IMR-90 (cell line): ENCODE results near the gene ZNF581. TPM values are rescaled to one million over a fixed set of nuclear protein-coding genes. Genes with fewer than 3 reads are reported as not detected.

Experiments
- ATAC-seq: fragments of 200-7000 bp; cut with Tn5 transposase; 2 replicates; pipeline ENCODE4 v1.9.1; 2020; ENCODE audit warnings: low read depth, mild to moderate bottlenecking, moderate library complexity
- BruUV-seq: library from RNA; stranded (reverse); fragments of 400-500 nt; replicated peaks from 2 replicates; lab custom pipeline; 2021; lab: Mats Ljungman, UMichigan
- CTCF ChIA-PET: fragments of 300-600 bp; formaldehyde crosslinking; extraction: SDS; loops from one replicate; lab custom pipeline; 2021; ENCODE audit warnings: antibody characterized with exemption; lab: Yijun Ruan, JAX
- POLR2A ChIA-PET: fragments of 300-600 bp; sonication (Branson Sonifier 250); formaldehyde crosslinking; loops from one replicate; lab custom pipeline; 2022; ENCODE audit warnings: antibody characterized with exemption; ENCODE audit not compliant: unreplicated experiment; lab: Charles Lee
- DNase-seq: peaks from one replicate; pipeline ENCODE4 v3.0.0; 2013
- H2AFZ ChIP-seq: replicated peaks from 2 replicates; pipeline ENCODE3; 2013; ENCODE audit warnings: low read length, mild to moderate bottlenecking; ENCODE audit not compliant: poor library complexity
- H2AK5ac ChIP-seq: 2 replicates; pipeline ENCODE4 v1.6.1; 2013; ENCODE audit warnings: low read depth, low read length, inconsistent platforms
- H2AK9ac ChIP-seq: replicated peaks from 2 replicates; pipeline ENCODE3; 2013; ENCODE audit warnings: mild to moderate bottlenecking, low read depth, low read length, moderate library complexity; ENCODE audit not compliant: poor library complexity
- H2BK120ac ChIP-seq: 2 replicates; pipeline ENCODE4 v1.6.1; 2013; ENCODE audit warnings: low read depth, low read length, inconsistent platforms
- H2BK15ac ChIP-seq: 3 replicates; pipeline ENCODE4 v1.6.1; 2013; ENCODE audit warnings: low read depth, low read length, inconsistent platforms
- H2BK20ac ChIP-seq: 2 replicates; pipeline ENCODE4 v1.6.1; 2013; ENCODE audit warnings: low read depth, mild to moderate bottlenecking, inconsistent platforms, low read length, moderate library complexity
- H2BK5ac ChIP-seq: 2 replicates; pipeline ENCODE4 v1.6.1; 2013; ENCODE audit warnings: mild to moderate bottlenecking, low read depth, low read length, inconsistent platforms; ENCODE audit not compliant: poor library complexity, severe bottlenecking
- H3K14ac ChIP-seq: replicated peaks from 2 replicates; pipeline ENCODE4 v1.6.1; 2013; ENCODE audit warnings: low read depth, low read length, inconsistent platforms
- H3K18ac ChIP-seq: 2 replicates; pipeline ENCODE4 v1.6.1; 2013; ENCODE audit warnings: low read depth, low read length, control low read depth
- H3K23ac ChIP-seq: 2 replicates; pipeline ENCODE4 v1.6.1; 2013; ENCODE audit warnings: low read depth, low read length, inconsistent platforms
- H3K27ac ChIP-seq: 2 replicates; pipeline ENCODE4 v1.5.1; 2013; ENCODE audit warnings: mild to moderate bottlenecking, control low read depth, low read length; ENCODE audit not compliant: insufficient read depth
- H3K27me3 ChIP-seq: 2 replicates; pipeline ENCODE4 v1.6.1; 2013; ENCODE audit warnings: low read length; ENCODE audit not compliant: control insufficient read depth, insufficient read depth
- H3K36me3 ChIP-seq: 2 replicates; pipeline ENCODE4 v1.6.1; 2013; ENCODE audit warnings: low read length, mixed read lengths; ENCODE audit not compliant: control insufficient read depth, insufficient read depth
- H3K4ac ChIP-seq: 2 replicates; pipeline ENCODE4 v1.6.1; 2013; ENCODE audit warnings: low read depth, low read length, inconsistent platforms
- H3K4me1 ChIP-seq: 2 replicates; pipeline ENCODE4 v1.6.1; 2013; ENCODE audit warnings: low read length, mixed read lengths; ENCODE audit not compliant: control insufficient read depth, insufficient read depth
- H3K4me2 ChIP-seq: 2 replicates; pipeline ENCODE4 v1.6.1; 2013; ENCODE audit warnings: low read depth, mild to moderate bottlenecking, control low read depth, low read length, moderate library complexity
- H3K4me3 ChIP-seq: 2 replicates; pipeline ENCODE4 v1.5.1; 2013; ENCODE audit warnings: low read depth, mild to moderate bottlenecking, control low read depth, low read length, moderate library complexity; ENCODE audit not compliant: insufficient read depth
- H3K56ac ChIP-seq: 2 replicates; pipeline ENCODE4 v1.6.1; 2013; ENCODE audit warnings: low read length, inconsistent platforms; ENCODE audit not compliant: insufficient read depth; ENCODE audit errors: extremely low read depth
- H3K79me1 ChIP-seq, 2 experiments: 2 replicates each; pipeline ENCODE4 v1.6.1; 2013; ENCODE audit warnings: low read length in 2 of 2, inconsistent platforms in 1 of 2, low read depth in 1 of 2
- H3K9ac ChIP-seq: 2 replicates; pipeline ENCODE4 v1.6.1; 2013; ENCODE audit warnings: low read depth, low read length, control low read depth
- H3K9me1 ChIP-seq: 2 replicates; pipeline ENCODE4 v1.6.1; 2013; ENCODE audit warnings: low read length, inconsistent platforms; ENCODE audit not compliant: insufficient read depth
- H3K9me3 ChIP-seq: 2 replicates; pipeline ENCODE4 v1.6.1; 2013; ENCODE audit warnings: low read length; ENCODE audit not compliant: control insufficient read depth, insufficient read depth
- H4K20me1 ChIP-seq: 2 replicates; pipeline ENCODE4 v1.6.1; 2013; ENCODE audit warnings: low read length, inconsistent platforms; ENCODE audit not compliant: insufficient read depth
- H4K5ac ChIP-seq: 2 replicates; pipeline ENCODE4 v1.6.1; 2013; ENCODE audit warnings: mild to moderate bottlenecking, low read depth, low read length, control low read depth
- H4K8ac ChIP-seq, 2 experiments: 2 replicates each; pipeline ENCODE4 v1.6.1; 2013; ENCODE audit warnings: low read depth in 2 of 2, low read length in 2 of 2, control low read depth in 1 of 2, inconsistent platforms in 1 of 2
- H4K91ac ChIP-seq: 2 replicates; pipeline ENCODE4 v1.6.1; 2013; ENCODE audit warnings: low read depth, low read length, inconsistent platforms; ENCODE audit not compliant: insufficient read depth
- BHLHE40 ChIP-seq: fragments of 150-350 bp; IDR thresholded peaks from 2 replicates; pipeline ENCODE4 v1.6.1; 2016; ENCODE audit warnings: mild to moderate bottlenecking, low read depth, low read length
- CEBPB ChIP-seq: IDR thresholded peaks from 2 replicates; pipeline ENCODE4 v1.6.1; 2012; ENCODE audit warnings: low read depth, low read length, improper control_type of control experiment
- CHD1 ChIP-seq: IDR thresholded peaks from 2 replicates; pipeline ENCODE4 v1.6.1; 2012; ENCODE audit warnings: low read depth, low read length, improper control_type of control experiment
- CTCF ChIP-seq: conservative IDR thresholded peaks from 2 replicates; pipeline ENCODE4 v1.5.1; 2012; ENCODE audit warnings: mild to moderate bottlenecking, low read depth, low read length, improper control_type of control experiment
- ELK1 ChIP-seq: fragments of 150-350 bp; IDR thresholded peaks from 2 replicates; pipeline ENCODE4 v1.6.1; 2016; ENCODE audit warnings: low read depth, mild to moderate bottlenecking, low read length, moderate library complexity, borderline replicate concordance
- FOS ChIP-seq: fragments of 150-350 bp; IDR thresholded peaks from 2 replicates; pipeline ENCODE4 v1.6.1; 2016; ENCODE audit warnings: low read depth, low read length
- MAFK ChIP-seq: IDR thresholded peaks from 2 replicates; pipeline ENCODE4 v1.6.1; 2012; ENCODE audit warnings: low read depth, low read length, improper control_type of control experiment
- MAZ ChIP-seq: IDR thresholded peaks from 2 replicates; pipeline ENCODE4 v1.6.1; 2012; ENCODE audit warnings: low read depth, mild to moderate bottlenecking, low read length, improper control_type of control experiment, moderate library complexity, borderline replicate concordance
- POLR2A ChIP-seq: IDR thresholded peaks from 2 replicates; pipeline ENCODE4 v1.6.1; 2012; ENCODE audit warnings: mild to moderate bottlenecking, low read depth, low read length
- RAD21 ChIP-seq: IDR thresholded peaks from 2 replicates; pipeline ENCODE4 v1.6.1; 2012; ENCODE audit warnings: low read length, improper control_type of control experiment
- SMC3 ChIP-seq: fragments of 150-350 bp; IDR thresholded peaks from 2 replicates; pipeline ENCODE4 v1.6.1; 2016; ENCODE audit warnings: low read depth, mild to moderate bottlenecking, antibody characterized with exemption, low read length, moderate library complexity
- USF2 ChIP-seq: fragments of 150-350 bp; IDR thresholded peaks from 2 replicates; pipeline ENCODE4 v1.6.1; 2017; ENCODE audit warnings: mild to moderate bottlenecking, antibody characterized with exemption, low read length, low read depth
- WGBS, 2 experiments: methylation state at CpG; one replicate each; pipeline versions ENCODE4 v1.1.5 to v1.1.7; 2013; ENCODE audit warnings: missing lambda C conversion rate in 2 of 2; ENCODE audit not compliant: insufficient read length in 1 of 2; ENCODE audit errors: extremely low coverage in 2 of 2; 5-methylcytosine and 5-hydroxymethylcytosine counted together
- dilution Hi-C: fragments of 300-500 bp; cut with HindIII; formaldehyde crosslinking; loops from one replicate; pipeline ENCODE4 v1.14.3; 2018; ENCODE audit warnings: low sequenced_read_pairs; ENCODE audit not compliant: unreplicated experiment
- in situ Hi-C: fragments of 300-500 bp; cut with MboI; formaldehyde crosslinking; loops from 3 replicates; pipeline ENCODE4 v1.14.3; 2019; ENCODE audit warnings: low sequenced_read_pairs, inconsistent platforms, mixed read lengths
- intact Hi-C: fragments of 100-400 bp; cut with micrococcal nuclease; formaldehyde crosslinking; loops from 2 replicates; pipeline ENCODE4 v1.10.0; 2022
- polyA plus RNA-seq, 3 experiments: library from polyadenylated mRNA; depleted of rRNA; stranded (reverse); fragments of >200 nt; gene quantifications; 2 replicates each; pipeline ENCODE4 v1.2.3, GENCODE V29; 2012; ENCODE audit warnings: low replicate concordance in 1 of 3
- total RNA-seq: library from RNA; depleted of rRNA; stranded (reverse); fragments of >200 nt; gene quantifications from 2 replicates; pipeline ENCODE4 v1.2.3, GENCODE V29; 2012

The ZNF581 gene
- total and polyA plus RNA-seq, 2 of the 4 experiments (the other 2 are of a cell fraction): 9.7 to 21.9 TPM

DNA sequence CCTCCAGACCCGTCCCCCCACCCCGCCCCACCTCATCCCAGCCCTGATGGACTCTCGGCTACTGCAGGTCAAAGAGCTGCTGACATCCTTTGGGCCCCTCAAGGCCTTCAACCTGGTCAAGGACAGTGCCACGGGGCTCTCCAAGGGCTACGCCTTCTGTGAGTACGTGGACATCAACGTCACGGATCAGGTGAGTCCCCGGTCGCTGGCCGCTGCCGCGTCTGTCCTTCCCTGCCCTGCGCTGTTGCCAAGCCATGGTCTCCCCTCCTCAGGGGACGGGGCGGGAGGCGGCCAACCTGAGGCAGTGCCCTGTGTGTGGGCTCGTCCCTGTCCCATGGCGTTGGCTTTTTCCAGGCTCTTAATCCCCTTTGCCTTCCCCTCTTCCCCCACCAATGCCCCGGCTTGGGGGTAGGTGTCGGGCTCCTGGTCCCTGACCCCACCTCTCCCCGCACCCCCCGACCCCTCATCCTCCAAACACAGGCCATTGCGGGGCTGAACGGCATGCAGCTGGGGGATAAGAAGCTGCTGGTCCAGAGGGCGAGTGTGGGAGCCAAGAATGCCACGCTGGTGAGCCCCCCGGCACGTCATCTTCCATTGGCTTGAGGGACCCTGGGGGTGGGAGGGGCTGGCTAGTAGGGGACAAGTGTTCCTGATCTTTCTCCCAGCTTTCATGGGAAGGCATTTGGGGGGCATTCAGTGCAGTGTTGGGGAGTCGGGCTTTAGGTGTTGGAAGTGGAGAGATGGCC lies 25.3 kb downstream of the ZNF581 start:
- peaks cover 85% of the 10 kb centered on the region for H4K20me1 ChIP-seq
- no peaks in the 10 kb centered on the region for H3K9me3 ChIP-seq
- peaks cover 64% of the 10 kb centered on the region for H3K36me3 ChIP-seq
- no peak overlapping the region for H3K4me2 ChIP-seq
- H4K91ac ChIP-seq: no peak overlapping the region
- H2BK20ac ChIP-seq: no peak overlapping the region
- H2BK120ac ChIP-seq: no peak overlapping the region
- H4K8ac ChIP-seq: no peak overlapping the region
- no peak overlapping the region for H3K4ac ChIP-seq
- H2BK5ac ChIP-seq: no peak overlapping the region
- DNase-seq (no peak), ATAC-seq (no peak)
- in situ Hi-C loops: loop anchor here (25.0 kb wide), 2 partner anchors 1206 to 1531 kb away; partner anchors contain the start of genes CDC42EP5, CNOT3 and LENG9
- dilution Hi-C loops: no loop called here
- no peak overlapping the region for H2BK15ac ChIP-seq
- no peaks in the 10 kb centered on the region for H3K4me1 ChIP-seq
- H2AFZ ChIP-seq: no peak overlapping the region
- no peak overlapping the region for H3K14ac ChIP-seq
- no peak overlapping the region for H3K4me3 ChIP-seq
- H2AK5ac ChIP-seq: no peak overlapping the region
- intact Hi-C loops: no loop called here
- H2AK9ac ChIP-seq: no peak overlapping the region
- no peak overlapping the region for H3K27ac ChIP-seq
- no peak overlapping the region for H3K23ac ChIP-seq
- POLR2A ChIA-PET: no interaction called here
- peaks cover 19 to 60% of the 10 kb centered on the region in 2 experiments for H3K79me1 ChIP-seq
- H3K18ac ChIP-seq: no peak overlapping the region
- no peak overlapping the region for H3K9ac ChIP-seq
- no peak overlapping the region for H3K56ac ChIP-seq
- BruUV-seq: TSS peak; percentile 13
- 98% methylated on average over 12 of the region's 30 CpGs; no CpG with 5 or more reads in 1 of the 2 experiments for WGBS, 2 experiments
- no peak overlapping the region for H4K5ac ChIP-seq
- no peak for TF ChIP-seq USF2
- TF ChIP-seq MAFK: no peak
- no peak for TF ChIP-seq ELK1
- no peak for TF ChIP-seq FOS
- TF ChIP-seq SMC3: no peak
- TF ChIP-seq CEBPB: no peak
- TF ChIP-seq CTCF: no peak
- no peak for TF ChIP-seq CHD1
- no peak for TF ChIP-seq BHLHE40
- no peak for TF ChIP-seq RAD21
- TF ChIP-seq MAZ: no peak
- TF ChIP-seq POLR2A: no peak
- no peaks in the 10 kb centered on the region for H3K9me1 ChIP-seq
- H3K27me3 ChIP-seq: no peaks in the 10 kb centered on the region
- CTCF ChIA-PET: no interaction called here
